ENCODE data around the gene TBRG1.

TBRG1 gene

GRCh38 chr11:124658501-124658900 is 35.8 kb downstream of the TBRG1 start:
- in situ Hi-C loops (cut with MboI; ENCODE audit: low sequenced_read_pairs), result no loop called here

DNA sequence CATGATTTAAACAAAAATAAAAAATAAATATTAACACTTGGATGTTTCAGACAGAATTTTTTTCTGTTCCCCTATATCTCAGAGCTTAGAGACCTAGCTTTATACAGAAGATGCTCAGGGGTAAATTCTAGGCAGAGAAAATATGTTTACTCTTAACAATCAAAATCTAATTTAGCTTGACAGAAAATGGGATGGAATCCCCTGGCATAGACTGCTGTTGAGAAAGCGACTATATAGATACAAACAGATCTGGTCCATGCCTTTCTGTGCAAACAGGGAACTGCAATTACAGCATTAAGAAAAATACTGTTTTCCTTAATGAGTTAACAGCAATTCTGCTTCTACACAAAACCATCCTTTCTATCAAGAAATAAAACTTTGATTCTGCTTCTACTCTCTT is 36.3 kb downstream of the TBRG1 start:
- in situ Hi-C loops (cut with MboI; ENCODE audit: low sequenced_read_pairs), result no loop called here

GRCh38 chr11:124661553-124661952 is 38.9 kb downstream of the TBRG1 start:
- in situ Hi-C loops (cut with MboI; ENCODE audit: low sequenced_read_pairs), result no loop called here

DNA sequence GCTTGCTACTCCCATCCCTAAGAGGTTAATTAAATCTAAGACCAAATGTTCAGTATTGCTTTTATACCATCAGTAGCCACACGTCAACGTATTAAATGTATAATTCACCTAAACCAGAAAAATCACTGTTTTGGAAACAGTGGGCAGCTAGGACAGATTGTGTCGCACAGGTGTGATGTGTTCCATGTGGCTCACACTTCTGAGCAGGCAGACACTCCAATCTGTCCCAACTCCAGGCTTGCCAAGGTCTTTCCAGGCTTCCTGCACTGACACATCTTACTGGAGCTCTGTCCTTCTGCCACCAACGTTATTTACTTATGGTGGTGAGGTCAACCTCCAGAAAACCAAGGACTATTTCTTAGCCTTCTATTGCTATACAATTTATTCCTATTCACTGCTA is 39.4 kb downstream of the TBRG1 start:
- in situ Hi-C loops (cut with MboI; ENCODE audit: low sequenced_read_pairs), result no loop called here

DNA sequence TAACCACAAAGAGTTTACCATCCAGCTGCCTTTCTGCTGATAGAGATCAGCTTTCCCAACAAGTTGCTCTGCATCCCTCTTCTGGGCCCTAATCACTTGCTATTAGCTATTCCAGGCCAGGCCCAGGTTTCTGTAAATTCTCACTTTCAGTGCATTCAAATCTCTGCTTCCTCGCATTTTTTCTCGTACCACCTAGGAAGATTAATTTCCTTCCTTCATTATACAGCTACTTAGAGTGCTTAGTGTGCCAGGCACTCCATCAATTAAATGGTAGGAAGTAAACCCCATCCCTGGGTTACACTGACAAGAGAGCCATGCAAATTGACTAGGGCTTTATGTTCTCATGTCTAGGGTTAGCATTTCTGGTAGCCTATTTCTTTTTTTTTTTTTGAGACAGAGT is 41.2 kb downstream of the TBRG1 start:
- in situ Hi-C loops (cut with MboI; ENCODE audit: low sequenced_read_pairs), result no loop called here

GRCh38 chr11:124667601-124668000 is 44.9 kb downstream of the TBRG1 start:
- in situ Hi-C loops (cut with MboI; ENCODE audit: low sequenced_read_pairs), result no loop called here

DNA sequence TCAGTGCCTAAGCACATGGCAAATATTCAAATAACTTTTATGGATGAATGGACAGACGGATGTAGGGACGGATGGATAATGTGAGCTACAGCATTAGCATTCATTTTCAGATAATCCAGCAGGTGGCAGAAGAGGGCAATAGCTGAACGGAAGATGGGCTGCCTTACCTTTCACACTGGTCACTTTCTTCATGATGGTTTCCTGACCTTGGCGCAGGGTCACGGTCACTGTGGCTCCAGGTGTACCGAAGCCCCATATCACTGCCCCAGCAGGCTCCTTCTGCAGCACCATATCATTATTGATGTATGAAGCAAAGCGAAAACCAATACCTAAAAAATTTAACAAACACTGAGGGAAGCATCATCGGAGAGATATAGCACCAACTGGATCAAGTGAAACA is 46.5 kb downstream of the TBRG1 start:
- in situ Hi-C loops (cut with MboI; ENCODE audit: low sequenced_read_pairs), result no loop called here

GRCh38 chr11:124670732-124671131 is 48.1 kb downstream of the TBRG1 start:
- in situ Hi-C loops (cut with MboI; ENCODE audit: low sequenced_read_pairs), result no loop called here

- in situ Hi-C loops (cut with MboI; ENCODE audit: low sequenced_read_pairs), result no loop called here
Measured at GRCh38 chr11:124672536-124673215, 50.0 kb downstream of the TBRG1 start.

GRCh38 chr11:124673333-124674167 is 50.9 kb downstream of the TBRG1 start, which contains the start of the genes SIAE and SPA17:
TSS of gene SIAE (minus strand) at chr11:124673739. CDS start at chr11:124673708, 31 bp downstream.
TSS of gene SPA17 (plus strand) at chr11:124673904. CDS start at chr11:124675265, 1,361 bp downstream.
- in situ Hi-C loops (cut with MboI; ENCODE audit: low sequenced_read_pairs), result no loop called here

- in situ Hi-C loops (cut with MboI; ENCODE audit: low sequenced_read_pairs), result no loop called here
Measured at GRCh38 chr11:124674168-124674517, 51.5 kb downstream of the TBRG1 start.

GRCh38 chr11:124674571-124674970 is 51.9 kb downstream of the TBRG1 start:
- in situ Hi-C loops (cut with MboI; ENCODE audit: low sequenced_read_pairs), result no loop called here

DNA sequence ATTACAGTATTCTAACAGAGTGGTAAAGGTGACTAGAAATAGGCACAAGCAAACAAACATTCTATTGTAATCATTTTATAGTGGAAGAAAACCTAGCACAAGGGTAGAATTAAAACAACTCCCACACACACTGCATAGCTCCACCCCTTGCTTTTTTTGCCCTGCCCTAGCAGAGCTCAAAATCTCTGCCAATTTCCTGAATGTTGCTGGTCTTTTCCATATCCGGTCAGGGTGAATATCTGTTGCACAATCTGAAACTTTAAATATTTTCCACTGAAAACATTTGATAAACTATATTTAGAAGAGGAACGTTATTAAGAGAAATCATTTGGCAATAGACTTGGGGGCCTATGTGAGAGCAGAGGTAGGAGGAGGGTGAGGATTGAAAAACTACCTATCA is 53.7 kb downstream of the TBRG1 start:
- in situ Hi-C loops (cut with MboI; ENCODE audit: low sequenced_read_pairs), result no loop called here

DNA sequence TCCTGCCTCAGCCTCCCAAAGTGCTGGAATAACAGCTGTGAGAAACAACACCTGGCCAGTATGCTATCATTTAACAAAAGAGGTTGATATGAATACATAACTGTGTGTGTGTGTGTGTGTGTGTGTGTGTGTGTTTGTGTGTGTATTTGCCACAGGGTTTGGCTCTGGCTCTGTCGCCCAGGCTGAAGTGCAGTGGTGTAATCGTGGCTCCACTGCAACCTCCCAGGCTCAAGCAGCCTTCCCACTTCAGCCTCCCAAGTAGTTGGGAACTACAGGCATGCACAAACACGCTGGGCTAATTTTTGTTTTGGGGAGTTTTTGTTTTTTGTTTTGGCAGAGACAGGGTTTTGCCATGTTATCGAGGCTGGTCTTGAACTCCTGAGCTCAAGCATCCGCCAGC is 55.8 kb downstream of the TBRG1 start:
- in situ Hi-C loops (cut with MboI; ENCODE audit: low sequenced_read_pairs), result no loop called here

DNA sequence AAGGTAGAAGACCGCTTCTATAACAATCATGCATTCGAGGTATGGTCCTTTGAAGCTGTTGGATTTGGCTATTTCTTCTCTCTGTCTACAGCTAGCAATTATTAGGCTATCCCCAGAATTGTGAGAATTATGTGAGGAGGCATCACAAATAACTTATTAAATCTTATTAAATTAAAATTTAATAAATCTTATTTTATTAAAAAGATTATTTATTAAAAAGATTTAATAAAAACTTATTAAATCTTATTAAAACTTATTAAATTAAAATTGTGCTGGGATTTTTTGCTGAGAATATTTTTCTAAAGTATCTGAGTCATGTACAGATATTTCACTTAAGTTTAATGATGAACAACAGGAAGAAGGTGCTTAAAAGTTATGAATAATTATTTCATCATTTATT is 58.8 kb downstream of the TBRG1 start:
- in situ Hi-C loops (cut with MboI; ENCODE audit: low sequenced_read_pairs), result no loop called here

DNA sequence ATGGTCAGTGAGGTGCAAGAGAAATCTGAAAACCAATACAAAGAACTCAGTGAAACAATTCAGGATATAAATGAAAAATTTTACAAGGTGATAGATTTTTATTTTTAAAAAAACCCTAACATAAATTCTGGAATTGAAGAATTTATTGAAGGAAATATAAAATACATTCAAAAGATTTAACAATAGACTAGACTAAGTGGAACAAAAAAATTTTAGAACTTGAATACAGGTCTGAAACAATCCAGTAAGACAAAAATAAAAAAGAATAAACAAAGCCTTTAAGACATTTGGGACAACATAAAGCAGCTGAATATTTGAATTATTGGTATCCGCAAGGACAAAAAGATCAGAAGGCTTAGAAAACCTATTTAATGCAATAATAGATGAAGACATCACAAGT is 59.8 kb downstream of the TBRG1 start:
- in situ Hi-C loops (cut with MboI; ENCODE audit: low sequenced_read_pairs), result no loop called here

All from hTERT RPE-1 (cell line).